ENCODE data around the gene CD300A.

DNA sequence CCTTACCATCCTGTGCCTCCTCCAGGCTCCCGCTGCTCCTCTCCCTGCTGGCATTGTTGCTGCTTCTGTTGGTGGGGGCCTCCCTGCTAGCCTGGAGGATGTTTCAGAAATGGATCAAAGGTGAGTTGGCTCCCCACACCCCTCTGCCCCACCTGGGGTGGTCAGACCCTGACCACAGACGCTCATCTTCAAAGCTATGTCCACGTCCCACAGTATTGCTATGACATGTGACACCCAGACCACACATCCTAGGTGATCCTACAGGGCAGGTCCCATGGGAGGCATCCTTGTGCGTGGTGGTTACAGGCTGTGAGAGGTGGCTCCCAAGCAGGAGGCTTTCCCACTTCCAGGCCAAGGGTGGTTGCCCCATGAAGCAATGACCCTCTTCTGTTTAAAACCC, 11.0 kb downstream of the CD300A start:
- no peak for TF ChIP-seq CTCF (conservative IDR thresholded peaks at IDR 0.05; ENCODE audit: low read depth, low read length)
- TF ChIP-seq EZH2phosphoT487 (IDR thresholded peaks at IDR 0.05; ENCODE audit: borderline replicate concordance, low read length): no peak
- TF ChIP-seq EZH2 (IDR thresholded peaks at IDR 0.05; ENCODE audit: low read length, unreplicated experiment): no peak
